ENCODE results near the gene YPEL3. TPM values are rescaled to one million over a fixed set of nuclear protein-coding genes. Genes with fewer than 3 reads are reported as not detected.

Gene YPEL3
- total RNA-seq, 4 donors from 2014 or later: 90.8 to 154 (median 125) TPM

GRCh38 chr16:30092373-30093010, 3.5 kb downstream of the YPEL3 start:
- H3K9me3 ChIP-seq: peaks cover 3 to 7% of the 10 kb centered on the region in 2 donors
- WGBS, 2 donors (ENCODE audit: low coverage in 1 of 2): 3% methylated on average over 19 of the region's 22 CpGs; no CpG with 5 or more reads in 1 of the 2 donors
- no peaks in the 10 kb centered on the region for H3K27me3 ChIP-seq
- TF ChIP-seq POLR2A (IDR thresholded peaks at IDR 0.05): no peak
- TF ChIP-seq CTCF (IDR thresholded peaks at IDR 0.05): peak; percentile 33 to 70 (median 56)
- no peak for TF ChIP-seq EP300 (IDR thresholded peaks at IDR 0.05; ENCODE audit: low read depth)
- peak; percentile 23 to 58 (median 51) for TF ChIP-seq POLR2AphosphoS5 (IDR thresholded peaks at IDR 0.05)
- H3K36me3 ChIP-seq: no peaks in the 10 kb centered on the region
- peak; percentile 80 for DNase-seq
- peaks cover 25 to 49% (median 38%) of the 10 kb centered on the region in 4 donors for H3K4me1 ChIP-seq
- H3K4me3 ChIP-seq: peak overlapping the region; percentile 36 to 67 (median 43)
- in situ Hi-C loops (cut with MboI; ENCODE audit: low pct_ligation_motif_present in 1 of 4, low pct_unique_long_range_greater_than_20kb in 1 of 4, low sequenced_read_pairs in 3 of 4) (loop anchor here in 2 of 4 donors (25.0 kb wide), 2 partner anchors 320 to 545 kb away; partner anchors contain the start of gene ZNF771 (in 2 of the 2)), intact Hi-C loops (cut with DNase I; ENCODE audit: low total_unique reads) (no loop called here)
- peak overlapping the region; percentile 78 to 92 (median 92) for H3K27ac ChIP-seq

- in situ Hi-C loops (cut with MboI; ENCODE audit: low pct_ligation_motif_present in 1 of 4, low pct_unique_long_range_greater_than_20kb in 1 of 4, low sequenced_read_pairs in 3 of 4): loop anchor here in 2 of 4 donors (25.0 kb wide), 2 partner anchors 321 to 546 kb away; partner anchors contain the start of gene ZNF771 (in 2 of the 2)
- Histone ChIP-seq H3K27me3 (no peaks in the 10 kb centered on the region), H3K27ac (peak within 1 kb of the TSS; percentile 78 to 92 (median 92)), H3K9me3 (peaks cover 0 to under 1% of the 10 kb centered on the region in 2 donors), H3K36me3 (no peaks in the 10 kb centered on the region), H3K4me3 (peak within 1 kb of the TSS; percentile 36 to 67 (median 43)), H3K4me1 (peaks cover 25 to 49% (median 38%) of the 10 kb centered on the region in 4 donors)
- WGBS, 2 donors (ENCODE audit: low coverage in 1 of 2): 0% methylated on average over 75 of the region's 76 CpGs; no CpG with 5 or more reads in 1 of the 2 donors
- intact Hi-C loops (cut with DNase I; ENCODE audit: low total_unique reads): no loop called here
- DNase-seq: peak; percentile 96
- TF ChIP-seq EP300 (IDR thresholded peaks at IDR 0.05; ENCODE audit: low read depth) (no peak), POLR2A (IDR thresholded peaks at IDR 0.05) (peak; percentile 54), CTCF (IDR thresholded peaks at IDR 0.05) (peak; percentile 71 to 98 (median 85)), POLR2AphosphoS5 (IDR thresholded peaks at IDR 0.05) (peak; percentile 46 to 64 (median 56))
These were observed 4.3 kb downstream of the YPEL3 start, which contains the start of gene TBX6 for GRCh38 chr16:30091474-30092372. TSS of gene TBX6 (minus strand) at chr16:30091924. CDS start at chr16:30091193, 731 bp downstream.

- Histone ChIP-seq H3K4me3 (peak overlapping the region in 2 of 4 donors; percentile 41 to 67), H3K36me3 (no peaks in the 10 kb centered on the region), H3K9me3 (no peaks in the 10 kb centered on the region), H3K4me1 (peaks cover 25 to 46% (median 34%) of the 10 kb centered on the region in 4 donors), H3K27me3 (no peaks in the 10 kb centered on the region), H3K27ac (peak overlapping the region in 3 of 4 donors; percentile 78 to 92 (median 92))
- TF ChIP-seq POLR2AphosphoS5 (IDR thresholded peaks at IDR 0.05) (no peak), EP300 (IDR thresholded peaks at IDR 0.05; ENCODE audit: low read depth) (no peak), POLR2A (IDR thresholded peaks at IDR 0.05) (no peak), CTCF (IDR thresholded peaks at IDR 0.05) (no peak)
- no peak for DNase-seq
- in situ Hi-C loops (cut with MboI; ENCODE audit: low pct_ligation_motif_present in 1 of 4, low pct_unique_long_range_greater_than_20kb in 1 of 4, low sequenced_read_pairs in 3 of 4) (loop anchor here in 2 of 4 donors (25.0 kb wide), 2 partner anchors 322 to 547 kb away; partner anchors contain the start of gene ZNF771 (in 2 of the 2)), intact Hi-C loops (cut with DNase I; ENCODE audit: low total_unique reads) (no loop called here)
- 71% methylated on average over 26 of the region's 26 CpGs; no CpG with 5 or more reads in 1 of the 2 donors for WGBS, 2 donors (ENCODE audit: low coverage in 1 of 2)
These were observed 5.2 kb downstream of the YPEL3 start for GRCh38 chr16:30090610-30091331.

Measured in transverse colon (tissue), 4 donors.